SK-N-SH (cell line): ENCODE results near the gene NR2C1. TPM values are rescaled to one million over a fixed set of nuclear protein-coding genes. Genes with fewer than 3 reads are reported as not detected.

Experiments
- CTCF ChIA-PET: fragments of 300-600, 350-600 bp; formaldehyde crosslinking; extraction: SDS; loops from one replicate; lab custom pipeline; 2021; lab: Yijun Ruan, JAX
- POLR2A ChIA-PET: fragments of 350-600 bp; sonication (Branson Sonifier 250); formaldehyde crosslinking; extraction: SDS; loops from one replicate; lab custom pipeline; 2020; ENCODE audit warnings: antibody characterized with exemption, inconsistent platforms; lab: Yijun Ruan, JAX
- DNase-seq: peaks from one replicate; pipeline ENCODE4 v3.0.0; 2012
- H2AFZ ChIP-seq: fragments of 200-600 bp; sonication (generic); 2 replicates; pipeline ENCODE4 v1.8.1; 2016; ENCODE audit warnings: antibody characterized with exemption, mild to moderate bottlenecking, low read depth
- H3F3A ChIP-seq: fragments of 200-600 bp; sonication (generic); replicated peaks from 2 replicates; pipeline ENCODE3; 2016; ENCODE audit warnings: antibody characterized with exemption, mild to moderate bottlenecking; ENCODE audit not compliant: insufficient read depth
- H3K27ac ChIP-seq, 2 experiments: fragments of 200-500 bp in 1 of 2; fragments of 200-600 bp in 1 of 2; sonication (Bioruptor generic) in 1 of 2; sonication (generic), shearing (Covaris generic) in 1 of 2; 2 replicates each; pipeline versions ENCODE4 v1.5.1 to v1.6.1; 2014 to 2016; ENCODE audit warnings: low read depth in 2 of 2, inconsistent platforms in 1 of 2, low read length in 1 of 2, mild to moderate bottlenecking in 1 of 2, mixed read lengths in 1 of 2
- H3K27me3 ChIP-seq: fragments of 200-600 bp; sonication (generic), shearing (Covaris generic); 2 replicates; pipeline ENCODE4 v1.6.1; 2016; ENCODE audit warnings: mixed run types; ENCODE audit not compliant: insufficient read depth
- H3K36me3 ChIP-seq, 2 experiments: fragments of 200-500 bp in 1 of 2; fragments of 200-600 bp in 1 of 2; sonication (Bioruptor generic) in 1 of 2; sonication (generic) in 1 of 2; replicated peaks in 1 of 2; 2 replicates each; pipeline versions ENCODE3 to v1.5.1; 2014 to 2016; ENCODE audit warnings: low read length in 1 of 2, mild to moderate bottlenecking in 1 of 2; ENCODE audit not compliant: insufficient read depth in 2 of 2, control insufficient read depth in 1 of 2
- H3K4me1 ChIP-seq, 2 experiments: fragments of 200-500 bp in 1 of 2; fragments of 200-600 bp in 1 of 2; sonication (Bioruptor generic) in 1 of 2; sonication (generic), shearing (Covaris generic) in 1 of 2; 2 replicates each; pipeline versions ENCODE4 v1.5.1 to v1.6.1; 2014 to 2016; ENCODE audit warnings: low read depth in 1 of 2, low read length in 1 of 2, mixed run types in 1 of 2; ENCODE audit not compliant: insufficient read depth in 2 of 2, control insufficient read depth in 1 of 2
- H3K4me2 ChIP-seq: fragments of 200-600 bp; sonication (generic), shearing (Covaris generic); 2 replicates; pipeline ENCODE4 v1.6.1; 2017; ENCODE audit warnings: mixed run types
- H3K4me3 ChIP-seq, 2 experiments: fragments of 200-500 bp in 1 of 2; fragments of 200-600 bp in 1 of 2; sonication (Bioruptor generic) in 1 of 2; sonication (generic), shearing (Covaris generic) in 1 of 2; 2 replicates each; pipeline versions ENCODE4 v1.5.1 to v1.8.1; 2014 to 2016; ENCODE audit warnings: low read depth in 2 of 2, inconsistent platforms in 1 of 2, low read length in 1 of 2, mild to moderate bottlenecking in 1 of 2, mixed read lengths in 1 of 2, moderate library complexity in 1 of 2
- H3K79me2 ChIP-seq: fragments of 200-600 bp; sonication (generic); 2 replicates; pipeline ENCODE4 v1.8.1; 2017; ENCODE audit warnings: mild to moderate bottlenecking; ENCODE audit not compliant: insufficient read depth
- H3K9ac ChIP-seq: fragments of 200-600 bp; sonication (generic); 2 replicates; pipeline ENCODE4 v1.6.1; 2017; ENCODE audit warnings: mixed run types
- H3K9me2 ChIP-seq: fragments of 200-600 bp; sonication (generic); 2 replicates; pipeline ENCODE4 v1.6.1; 2017; ENCODE audit warnings: mixed run types
- H3K9me3 ChIP-seq: fragments of 200-600 bp; sonication (generic); 2 replicates; pipeline ENCODE4 v1.6.1; 2017; ENCODE audit warnings: mixed run types, mild to moderate bottlenecking, moderate library complexity
- H4K20me1 ChIP-seq: fragments of 200-600 bp; sonication (generic); 2 replicates; pipeline ENCODE4 v1.6.1; 2017; ENCODE audit warnings: mild to moderate bottlenecking, mixed run types; ENCODE audit not compliant: insufficient read depth
- CTCF ChIP-seq: fragments of 200-600 bp; sonication (generic); IDR thresholded peaks from 2 replicates; pipeline ENCODE4 v1.6.1; 2017; ENCODE audit warnings: antibody characterized with exemption, mild to moderate bottlenecking, moderate library complexity
- ELF1 ChIP-seq: IDR thresholded peaks from 2 replicates; pipeline ENCODE4 v1.4.0; 2012
- EP300 ChIP-seq, 2 experiments: IDR thresholded peaks; 2 replicates each; pipeline versions ENCODE4 v1.4.0 to v1.6.1; 2012; ENCODE audit warnings: borderline replicate concordance in 1 of 2, low read depth in 1 of 2, low read length in 1 of 2
- EZH2phosphoT487 ChIP-seq: fragments of 200-600 bp; sonication (generic); IDR thresholded peaks from 2 replicates; pipeline ENCODE4 v1.6.1; 2017; ENCODE audit warnings: low read depth, mixed run types, mild to moderate bottlenecking, antibody characterized with exemption, moderate library complexity, borderline replicate concordance
- FOXM1 ChIP-seq: IDR thresholded peaks from 2 replicates; pipeline ENCODE4 v1.4.0; 2012; ENCODE audit warnings: low read depth, mild to moderate bottlenecking
- GABPA ChIP-seq: IDR thresholded peaks from 2 replicates; pipeline ENCODE4 v1.4.0; 2012; ENCODE audit warnings: low read depth, mild to moderate bottlenecking
- IRF3 ChIP-seq: fragments of 150-350 bp; IDR thresholded peaks from 2 replicates; pipeline ENCODE4 v1.6.1; 2016; ENCODE audit warnings: mild to moderate bottlenecking, low read depth, low read length
- JUND ChIP-seq: IDR thresholded peaks from 2 replicates; pipeline ENCODE4 v1.4.0; 2012
- MAX ChIP-seq: IDR thresholded peaks from 2 replicates; pipeline ENCODE4 v1.4.0; 2012; ENCODE audit warnings: low read depth
- MXI1 ChIP-seq: IDR thresholded peaks from 2 replicates; pipeline ENCODE4 v1.6.1; 2012; ENCODE audit warnings: mild to moderate bottlenecking, low read depth, low read length, improper control_type of control experiment
- NRF1 ChIP-seq: IDR thresholded peaks from 2 replicates; pipeline ENCODE4 v1.6.1; 2012; ENCODE audit warnings: low read depth, mild to moderate bottlenecking, low read length
- RFX5 ChIP-seq: IDR thresholded peaks from 2 replicates; pipeline ENCODE4 v1.6.1; 2012; ENCODE audit warnings: mild to moderate bottlenecking, improper control_type of control experiment, low read length
- RXRA ChIP-seq: IDR thresholded peaks from 2 replicates; pipeline ENCODE4 v1.4.0; 2012; ENCODE audit warnings: low read depth, mild to moderate bottlenecking, borderline replicate concordance
- SMC3 ChIP-seq: IDR thresholded peaks from 2 replicates; pipeline ENCODE4 v1.6.1; 2012; ENCODE audit warnings: low read depth, low read length, improper control_type of control experiment
- TAF1 ChIP-seq: IDR thresholded peaks from 2 replicates; pipeline ENCODE4 v1.6.1; 2012; ENCODE audit warnings: low read depth, mild to moderate bottlenecking, low read length, moderate library complexity, borderline replicate concordance
- USF1 ChIP-seq: IDR thresholded peaks from 2 replicates; pipeline ENCODE4 v1.4.0; 2012; ENCODE audit warnings: low read depth, borderline replicate concordance
- YY1 ChIP-seq: IDR thresholded peaks from 2 replicates; pipeline ENCODE4 v1.4.0; 2012; ENCODE audit warnings: low read depth, mild to moderate bottlenecking
- WGBS: methylation state at CpG from one replicate; pipeline ENCODE4 v1.1.6; 2017; ENCODE audit warnings: low lambda C conversion rate; 5-methylcytosine and 5-hydroxymethylcytosine counted together
- polyA plus RNA-seq, 3 experiments: library from polyadenylated mRNA; depleted of rRNA; stranded (reverse); fragments of >200 nt; gene quantifications; 2 replicates each; pipeline ENCODE4 v1.2.3, GENCODE V29; 2012

NR2C1 gene
- polyA plus RNA-seq, 1 of the 3 experiments (the other 2 are of a cell fraction) = 15.9 TPM

- ChIA-PET POLR2A (no interaction called here), CTCF (no interaction called here)
- DNase-seq = no peak
- H4K20me1 ChIP-seq = no peaks in the 10 kb centered on the region
- H3F3A ChIP-seq = no peaks in the 10 kb centered on the region
- no peak overlapping the region for H3K9ac ChIP-seq
- no peak overlapping the region for H3K4me2 ChIP-seq
- no peak overlapping the region for H3K4me3 ChIP-seq
- no peaks in the 10 kb centered on the region for H3K9me3 ChIP-seq
- WGBS = 93% methylated on average over 2 of the region's 2 CpGs
- H3K4me1 ChIP-seq = no peaks in the 10 kb centered on the region
- H2AFZ ChIP-seq = no peak overlapping the region
- no peak overlapping the region for H3K27ac ChIP-seq
- no peaks in the 10 kb centered on the region for H3K9me2 ChIP-seq
- H3K36me3 ChIP-seq = peaks cover 35 to 59% of the 10 kb centered on the region in 2 experiments
- no peaks in the 10 kb centered on the region for H3K27me3 ChIP-seq
- no peak for TF ChIP-seq MXI1
- no peak for TF ChIP-seq EZH2phosphoT487
- TF ChIP-seq TAF1 = no peak
- no peak for TF ChIP-seq YY1
- TF ChIP-seq JUND = no peak
- TF ChIP-seq CTCF = no peak
- no peak for TF ChIP-seq USF1
- no peak for TF ChIP-seq EP300 (IDR thresholded peaks at IDR 0.05; ENCODE audit: borderline replicate concordance in 1 of 2, low read depth in 1 of 2, low read length in 1 of 2)
- no peak for TF ChIP-seq ELF1
- no peak for TF ChIP-seq IRF3
- H3K79me2 ChIP-seq = no peaks in the 10 kb centered on the region
Measured at GRCh38 chr12:95054206-95054605, 19.2 kb downstream of the NR2C1 start.

GRCh38 chr12:95051241-95051640 lies 22.2 kb downstream of the NR2C1 start:
- ChIA-PET CTCF (no interaction called here), POLR2A (no interaction called here)
- Histone ChIP-seq H3K36me3 (peaks cover 33 to 49% of the 10 kb centered on the region in 2 experiments), H3K4me2 (no peak overlapping the region), H2AFZ (no peak overlapping the region), H3K9me2 (no peaks in the 10 kb centered on the region), H3K9me3 (no peaks in the 10 kb centered on the region), H3K4me3 (no peak overlapping the region), H3K79me2 (no peaks in the 10 kb centered on the region), H3F3A (no peaks in the 10 kb centered on the region), H3K9ac (no peak overlapping the region), H4K20me1 (no peaks in the 10 kb centered on the region), H3K27ac (no peak overlapping the region), H3K4me1 (no peaks in the 10 kb centered on the region), H3K27me3 (no peaks in the 10 kb centered on the region)
- 88% methylated on average over 4 of the region's 4 CpGs for WGBS
- no peak for DNase-seq
- TF ChIP-seq GABPA = no peak
- TF ChIP-seq TAF1 = no peak
- no peak for TF ChIP-seq RXRA
- no peak for TF ChIP-seq RFX5
- no peak for TF ChIP-seq FOXM1
- no peak for TF ChIP-seq CTCF
- TF ChIP-seq SMC3 = no peak
- no peak for TF ChIP-seq NRF1
- TF ChIP-seq EP300 (IDR thresholded peaks at IDR 0.05; ENCODE audit: borderline replicate concordance in 1 of 2, low read depth in 1 of 2, low read length in 1 of 2) = no peak
- no peak for TF ChIP-seq MAX
- no peak for TF ChIP-seq ELF1
